GM19468 (cell line): ENCODE data around the gene ATP6V1F.
"Not testable (repeated sequence)": the region's sequence is repeated elsewhere in the genome, so short reads cannot be mapped to it uniquely, and the experiment has no call there.

Source experiments
- ATAC-seq: cut with Tn5 transposase; IDR thresholded peaks from one replicate; pipeline ENCODE4 v1.9.1; 2021; ENCODE audit warnings: mild to moderate bottlenecking, moderate library complexity, moderate number of reproducible peaks; ENCODE audit not compliant: unreplicated experiment; ENCODE audit errors: extremely low read depth

The ATP6V1F gene

GRCh38 chr7:128912709-128913495 lies 50.2 kb downstream of the ATP6V1F start:
- not testable (repeated sequence) for ATAC-seq

- ATAC-seq, result no peak
Measured at GRCh38 chr7:128913870-128914565, 51.4 kb downstream of the ATP6V1F start.

GRCh38 chr7:128914566-128915151 lies 52.0 kb downstream of the ATP6V1F start:
- no peak for ATAC-seq

GRCh38 chr7:128915271-128915819 lies 52.7 kb downstream of the ATP6V1F start:
- ATAC-seq, result no peak
